Spleen (tissue), 11 donors: ENCODE measurements around the gene ZC3H7B. TPM values are rescaled to one million over a fixed set of nuclear protein-coding genes. Genes with fewer than 3 reads are reported as not detected.
"Not testable (repeated sequence)": the region's sequence is repeated elsewhere in the genome, so short reads cannot be mapped to it uniquely, and the experiment has no call there.

Experiments used
- DNase-seq: peaks from one replicate; pipeline ENCODE4 v3.0.0-alpha.2; 2020
- H3K27ac ChIP-seq, 8 donors: fragments of 200-600 bp; sonication (generic) in 7 of 8; 1 replicate in 4 of 8; 2 replicates in 4 of 8; pipeline versions ENCODE4 v1.5.0 to v1.8.0; 2016 to 2021; ENCODE audit warnings: inconsistent platforms in 4 of 8, mild to moderate bottlenecking in 4 of 8, moderate library complexity in 1 of 8
- H3K27me3 ChIP-seq, 7 donors: fragments of 200-600 bp; sonication (generic) in 6 of 7; replicated peaks in 1 of 7; 1 replicate in 4 of 7; 2 replicates in 3 of 7; pipeline versions ENCODE4 v1.5.0 to v1.8.0; 2016 to 2021; ENCODE audit warnings: inconsistent platforms in 3 of 7, mild to moderate bottlenecking in 1 of 7
- H3K36me3 ChIP-seq, 6 donors: fragments of 200-600 bp; sonication (generic) in 5 of 6; 1 replicate in 4 of 6; 2 replicates in 2 of 6; pipeline versions ENCODE4 v1.5.0 to v1.8.0; 2016 to 2021; ENCODE audit warnings: inconsistent platforms in 2 of 6
- H3K4me1 ChIP-seq, 6 donors: fragments of 200-600 bp; sonication (generic) in 5 of 6; 1 replicate in 3 of 6; 2 replicates in 3 of 6; pipeline versions ENCODE4 v1.5.0 to v1.8.0; 2016 to 2021; ENCODE audit warnings: inconsistent platforms in 3 of 6
- H3K4me3 ChIP-seq, 8 donors: fragments of 200-600 bp; sonication (generic) in 7 of 8; 1 replicate in 4 of 8; 2 replicates in 4 of 8; pipeline versions ENCODE4 v1.5.0 to v1.8.0; 2016 to 2021; ENCODE audit warnings: inconsistent platforms in 4 of 8, mild to moderate bottlenecking in 4 of 8, moderate library complexity in 2 of 8
- H3K9me3 ChIP-seq, 8 donors: fragments of 200-600 bp; sonication (generic) in 7 of 8; 1 replicate in 4 of 8; 2 replicates in 4 of 8; pipeline versions ENCODE4 v1.5.0 to v1.8.0; 2016 to 2021; ENCODE audit warnings: inconsistent platforms in 4 of 8
- POLR2A ChIP-seq, 3 donors: fragments of 450-650 bp; IDR thresholded peaks; one replicate each; pipeline ENCODE4 v1.5.1; 2017; ENCODE audit warnings: antibody characterized with exemption in 3 of 3, mild to moderate bottlenecking in 1 of 3
- POLR2AphosphoS5 ChIP-seq, 3 donors: sonication (generic); formaldehyde crosslinking; IDR thresholded peaks; one replicate each; pipeline ENCODE4 v1.5.1; 2017; ENCODE audit warnings: antibody characterized with exemption in 3 of 3
- WGBS, 5 donors: extraction: QIAGEN DNeasy Blood & Tissue Kit in 3 of 5; methylation state at CpG; one replicate each; pipeline versions ENCODE4 v1.1.5 to v1.1.7; 2013 to 2018; 5-methylcytosine and 5-hydroxymethylcytosine counted together
- intact Hi-C: fragments of 100-400 bp; cut with DNase I; formaldehyde crosslinking; loops from one replicate; pipeline ENCODE4 v1.15.0; 2023; ENCODE audit warnings: low total_unique reads
- polyA plus RNA-seq, 3 donors: library from polyadenylated mRNA; stranded (reverse); fragments of 200-250 nt; gene quantifications; one replicate each; pipeline ENCODE4 v1.2.1, GENCODE V29; 2013
- total RNA-seq, 7 donors: library from RNA; depleted of rRNA in 3 of 7; stranded (reverse); fragments of >200 nt in 3 of 7; fragmentation: NEBNext Ultra II Directional in 4 of 7; extraction: Animal tissue kit (Norgen Biotek cat#: 25700) in 4 of 7; gene quantifications; one replicate each; pipeline versions ENCODE4 v1.1.0 to v1.2.1, GENCODE V29; 2016 to 2021
- TF ChIP-seq, protein P1 (sequence below), 11 experiments: fragments of 200-600 bp in 7 of 11; fragments of 450-650 bp in 4 of 11; sonication (generic) in 4 of 11; IDR thresholded peaks in 8 of 11; conservative IDR thresholded peaks in 3 of 11; 1 replicate in 7 of 11; 2 replicates in 4 of 11; pipeline versions ENCODE4 v1.4.0 to v1.8.0; 2016 to 2021; ENCODE audit warnings: antibody characterized with exemption in 11 of 11, inconsistent platforms in 4 of 11, mild to moderate bottlenecking in 1 of 11
- donor health status: healthy with polysubstance abuse.
- donor health status: DM: no; HTN: no; CAD: no; lungs with moderate emphysema.
- donor health status: DM: no; HTN: no; CAD: no.
- donor health status: Bipolar disorder and iron deficiency.
- donor health status: healthy.
- donor health status: DM: no; HTN: no; CAD: no.
- donor health status: DM: yes; HTN: yes; CAD: no.

Gene ZC3H7B
- total and polyA plus RNA-seq, 10 donors, result 10.5 to 59.1 (median 46.9) TPM

DNA sequence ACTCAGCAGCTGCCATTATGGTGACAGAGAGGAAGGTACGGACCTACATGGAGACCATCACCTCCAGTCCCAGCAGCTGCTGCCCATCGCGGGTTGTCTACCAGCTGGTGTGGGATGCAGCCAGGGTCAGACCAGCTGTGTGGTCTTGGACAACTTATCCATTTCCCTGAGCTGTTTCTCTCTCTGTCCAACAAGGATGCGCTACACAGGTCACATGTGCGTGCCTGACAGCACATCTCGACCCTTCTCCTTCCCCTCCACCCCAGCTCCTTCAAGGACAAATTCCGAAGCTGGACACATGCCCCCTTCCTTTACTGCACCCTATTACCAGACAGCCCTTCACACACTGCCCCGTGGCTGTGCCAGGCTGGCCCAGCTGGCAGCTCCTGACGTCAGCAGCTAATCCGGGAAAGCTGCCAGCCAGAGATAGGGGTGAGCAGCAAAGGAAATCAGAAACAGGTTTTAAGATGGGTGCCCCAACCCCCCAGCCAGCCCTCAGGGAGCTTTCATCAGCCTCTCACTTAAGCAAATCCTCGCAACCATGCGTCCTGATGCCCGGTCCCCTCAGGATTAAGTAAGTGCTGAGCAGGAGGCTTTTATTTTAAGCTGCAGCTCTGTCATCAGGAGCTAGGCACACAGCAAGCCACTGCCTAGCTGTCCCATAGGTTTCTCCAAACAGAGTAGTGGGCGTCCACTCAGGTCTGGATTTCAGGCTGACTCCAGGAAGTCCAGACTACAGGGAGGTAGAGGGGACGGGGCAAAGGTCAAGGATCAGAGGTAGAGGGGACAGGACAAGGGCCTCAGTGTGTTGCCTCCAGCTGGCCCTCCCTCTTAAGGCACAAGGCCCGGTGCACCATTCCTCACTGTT is 100.7 kb downstream of the ZC3H7B start:
- H3K4me3 ChIP-seq, result no peak overlapping the region
- H3K27me3 ChIP-seq, result no peaks in the 10 kb centered on the region
- intact Hi-C loops, result loop anchor here (5.0 kb wide), 1 partner anchor 115 kb away; no protein-coding TSS in a partner anchor
- H3K27ac ChIP-seq, result peak overlapping the region in 2 of 8 donors; percentile 2 to 13
- 52 to 64% (median 58%) methylated on average over 16 of the region's 16 CpGs for WGBS, 5 donors
- DNase-seq, result no peak
- H3K36me3 ChIP-seq, result peaks cover 0 to 27% (median 10%) of the 10 kb centered on the region in 6 donors
- TF ChIP-seq POLR2AphosphoS5 (IDR thresholded peaks at IDR 0.05), result peak in 2 of 3 donors; percentile 14 to 29
- TF ChIP-seq, protein P1, sequence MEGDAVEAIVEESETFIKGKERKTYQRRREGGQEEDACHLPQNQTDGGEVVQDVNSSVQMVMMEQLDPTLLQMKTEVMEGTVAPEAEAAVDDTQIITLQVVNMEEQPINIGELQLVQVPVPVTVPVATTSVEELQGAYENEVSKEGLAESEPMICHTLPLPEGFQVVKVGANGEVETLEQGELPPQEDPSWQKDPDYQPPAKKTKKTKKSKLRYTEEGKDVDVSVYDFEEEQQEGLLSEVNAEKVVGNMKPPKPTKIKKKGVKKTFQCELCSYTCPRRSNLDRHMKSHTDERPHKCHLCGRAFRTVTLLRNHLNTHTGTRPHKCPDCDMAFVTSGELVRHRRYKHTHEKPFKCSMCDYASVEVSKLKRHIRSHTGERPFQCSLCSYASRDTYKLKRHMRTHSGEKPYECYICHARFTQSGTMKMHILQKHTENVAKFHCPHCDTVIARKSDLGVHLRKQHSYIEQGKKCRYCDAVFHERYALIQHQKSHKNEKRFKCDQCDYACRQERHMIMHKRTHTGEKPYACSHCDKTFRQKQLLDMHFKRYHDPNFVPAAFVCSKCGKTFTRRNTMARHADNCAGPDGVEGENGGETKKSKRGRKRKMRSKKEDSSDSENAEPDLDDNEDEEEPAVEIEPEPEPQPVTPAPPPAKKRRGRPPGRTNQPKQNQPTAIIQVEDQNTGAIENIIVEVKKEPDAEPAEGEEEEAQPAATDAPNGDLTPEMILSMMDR (IDR thresholded peaks at IDR 0.05 in 8 of 11, conservative IDR thresholded peaks at IDR 0.05 in 3 of 11), result no peak
- H3K9me3 ChIP-seq, result no peaks in the 10 kb centered on the region
- H3K4me1 ChIP-seq, result peaks cover 8 to 26% (median 18%) of the 10 kb centered on the region in 6 donors

DNA sequence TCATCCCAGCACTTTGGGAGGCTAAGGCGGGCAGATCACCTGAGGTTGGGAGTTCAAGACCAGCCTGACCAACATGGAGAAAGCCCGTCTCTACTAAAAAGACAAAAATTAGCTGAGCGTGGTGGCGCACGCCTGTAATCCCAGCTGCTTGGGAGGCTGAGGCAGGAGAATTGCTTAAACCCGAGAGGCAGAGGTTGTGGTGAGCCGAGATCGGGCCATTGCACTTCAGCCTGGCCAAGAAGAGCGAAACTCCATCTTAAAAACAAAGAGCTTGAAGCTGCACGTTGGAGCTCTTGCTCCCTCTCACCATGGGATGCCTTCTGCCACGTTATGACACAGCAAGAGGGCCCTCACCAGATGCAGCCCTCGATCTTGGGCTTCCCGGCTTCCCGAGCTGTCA is 101.5 kb downstream of the ZC3H7B start:
- not testable (repeated sequence) for H3K27ac ChIP-seq, H3K27me3 ChIP-seq, H3K9me3 ChIP-seq, DNase-seq, H3K4me3 ChIP-seq
- Histone ChIP-seq H3K4me1 (peaks cover 8 to 26% (median 18%) of the 10 kb centered on the region in 6 donors), H3K36me3 (peaks cover 0 to 18% (median 2%) of the 10 kb centered on the region in 6 donors)
- 89 to 94% (median 92%) methylated on average over 14 of the region's 14 CpGs for WGBS, 5 donors
- intact Hi-C loops, result loop anchor here (5.0 kb wide), 1 partner anchor 114 kb away; no protein-coding TSS in a partner anchor

DNA sequence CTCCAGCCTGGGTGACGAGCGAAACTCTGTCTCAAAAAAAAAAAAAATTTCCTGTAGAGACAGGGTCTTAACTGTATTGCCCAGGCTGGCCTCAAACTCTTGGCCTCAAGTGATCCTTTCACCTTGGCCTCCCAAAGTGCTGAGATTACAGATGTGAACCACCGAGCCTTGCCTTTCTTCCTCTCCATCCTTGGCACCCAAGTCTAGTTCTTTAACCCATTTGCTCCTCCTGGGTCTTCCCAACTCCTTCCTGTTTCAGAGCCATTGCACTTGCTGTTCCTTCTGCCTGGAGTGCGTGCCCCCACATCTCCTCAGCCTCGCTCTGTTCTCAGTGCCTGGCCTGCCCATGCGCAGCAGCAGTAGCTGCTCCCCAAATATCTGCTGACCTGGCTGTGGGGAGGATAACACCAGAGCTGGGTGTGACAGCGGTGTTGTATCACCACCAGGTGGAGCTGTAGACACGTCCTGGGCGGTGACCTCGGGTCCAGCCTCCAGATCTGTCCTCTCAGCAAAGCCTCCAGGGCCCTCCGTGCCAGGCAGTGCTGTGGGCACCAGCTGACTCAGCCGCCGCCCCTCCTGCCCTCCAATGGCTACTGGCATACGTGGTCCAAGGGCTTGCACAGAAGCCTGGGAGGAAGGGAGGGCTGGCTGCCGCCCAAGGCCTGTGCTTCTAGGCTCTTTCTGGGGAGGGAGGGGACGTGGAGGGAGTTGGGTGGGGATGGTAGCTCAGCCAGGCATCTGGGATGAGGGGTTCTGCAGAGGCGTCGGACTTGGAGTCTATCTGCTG is 102.4 kb downstream of the ZC3H7B start:
- DNase-seq, result peak; percentile 95
- Histone ChIP-seq H3K27me3 (no peaks in the 10 kb centered on the region), H3K9me3 (no peaks in the 10 kb centered on the region), H3K36me3 (peaks cover 0 to 9% (median 0%) of the 10 kb centered on the region in 6 donors), H3K27ac (peak overlapping the region in 2 of 8 donors; percentile 1 to 52), H3K4me1 (peaks cover 8 to 26% (median 18%) of the 10 kb centered on the region in 6 donors), H3K4me3 (peak overlapping the region in 1 of 8 donors; percentile 35)
- intact Hi-C loops, result loop anchor here (5.0 kb wide), 1 partner anchor 114 kb away; no protein-coding TSS in a partner anchor
- 18 to 22% (median 20%) methylated on average over 13 to 18 of the region's 18 CpGs for WGBS, 5 donors
- no peak for TF ChIP-seq POLR2A (IDR thresholded peaks at IDR 0.05)
- TF ChIP-seq, protein P1 (IDR thresholded peaks at IDR 0.05 in 8 of 11, conservative IDR thresholded peaks at IDR 0.05 in 3 of 11), result peak; percentile 93 to 99 (median 96)
- TF ChIP-seq POLR2AphosphoS5 (IDR thresholded peaks at IDR 0.05), result peak; percentile 87 to 90 (median 89)

DNA sequence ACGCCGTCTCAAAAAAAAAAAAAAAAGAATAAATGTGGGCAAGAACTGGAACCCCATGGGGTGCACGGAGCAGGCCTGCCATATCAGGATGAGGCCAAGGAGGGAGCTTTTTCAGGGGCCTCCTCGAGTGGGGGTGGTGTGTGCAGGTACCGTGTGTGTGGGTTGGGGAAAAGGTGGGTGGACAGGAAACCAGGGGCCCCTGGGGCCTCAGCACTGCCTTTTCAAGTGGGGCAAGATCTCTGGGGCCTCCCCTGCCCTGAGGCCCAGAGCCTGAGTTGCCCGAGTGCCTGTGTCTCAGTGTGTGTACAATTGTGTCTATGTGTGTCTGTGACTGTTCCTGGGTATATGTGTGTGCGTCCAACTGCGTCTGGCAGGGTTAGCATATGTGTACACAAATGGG is 104.3 kb downstream of the ZC3H7B start:
- Histone ChIP-seq H3K9me3 (no peaks in the 10 kb centered on the region), H3K4me3 (no peak overlapping the region), H3K36me3 (no peaks in the 10 kb centered on the region), H3K27ac (no peak overlapping the region), H3K27me3 (no peaks in the 10 kb centered on the region), H3K4me1 (peaks cover 8 to 32% (median 20%) of the 10 kb centered on the region in 6 donors)
- DNase-seq, result peak; percentile 77
- WGBS, 5 donors, result 54 to 71% (median 63%) methylated on average over 7 to 8 of the region's 8 CpGs
- intact Hi-C loops, result no loop called here
- TF ChIP-seq, protein P1 (IDR thresholded peaks at IDR 0.05 in 8 of 11, conservative IDR thresholded peaks at IDR 0.05 in 3 of 11), result no peak
- TF ChIP-seq POLR2AphosphoS5 (IDR thresholded peaks at IDR 0.05), result no peak
- TF ChIP-seq POLR2A (IDR thresholded peaks at IDR 0.05), result no peak
